Activated T-helper 17 cell treated with anti-CD3 and anti-CD28 coated beads, Interleukin-2, amount 50 U/mL, for 72 hours (primary cell): ENCODE measurements around the gene KIAA1671. TPM values are rescaled to one million over a fixed set of nuclear protein-coding genes. Genes with fewer than 3 reads are reported as not detected.

ENCODE experiments used
- ATAC-seq: fragments of 150-1000 bp; cut with Tn5 transposase; replicated peaks from 2 replicates; pipeline ENCODE4 v1.10.0; 2021; ENCODE audit warnings: mild to moderate bottlenecking, moderate library complexity
- H3K27ac Mint-ChIP-seq: one replicate; pipeline ENCODE4 v1.8.0; 2022; ENCODE audit warnings: mixed read lengths
- H3K27me3 Mint-ChIP-seq: one replicate; pipeline ENCODE4 v1.8.0; 2022; ENCODE audit warnings: mixed read lengths
- H3K36me3 Mint-ChIP-seq: one replicate; pipeline ENCODE4 v1.8.0; 2022; ENCODE audit warnings: low read depth, mild to moderate bottlenecking, mixed read lengths
- H3K4me1 Mint-ChIP-seq: one replicate; pipeline ENCODE4 v1.8.0; 2022; ENCODE audit warnings: mixed read lengths
- H3K4me3 Mint-ChIP-seq: one replicate; pipeline ENCODE4 v1.8.0; 2022; ENCODE audit warnings: mild to moderate bottlenecking, mixed read lengths
- H3K9me3 Mint-ChIP-seq: one replicate; pipeline ENCODE4 v1.8.0; 2022; ENCODE audit warnings: mixed read lengths
- total RNA-seq, 2 donors: library from RNA; stranded (reverse); gene quantifications; one replicate each; pipeline ENCODE4 v1.2.3, GENCODE V29; 2022

Gene KIAA1671
- total RNA-seq, 2 donors from 2014 or later: 5.9 to 6.0 TPM

DNA sequence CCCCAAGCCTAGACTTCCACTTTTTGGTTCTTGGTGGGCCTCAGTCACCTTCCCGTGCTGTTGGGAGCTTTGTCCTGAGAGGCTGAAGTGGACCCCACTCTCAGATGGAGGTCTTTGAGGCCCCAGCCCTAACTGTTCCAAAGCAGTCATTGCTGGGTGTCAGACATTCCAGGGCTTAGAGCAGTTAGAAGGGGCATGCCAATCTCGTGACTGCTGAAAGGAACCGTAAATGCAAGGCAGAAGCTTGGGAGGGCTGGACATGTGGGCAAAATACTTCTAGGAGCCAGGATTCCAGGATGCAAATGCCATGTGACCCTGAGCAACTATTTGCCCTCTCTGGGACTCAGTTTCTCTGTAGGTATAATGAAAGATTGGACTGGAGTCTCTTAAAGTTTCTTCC, 128.3 kb downstream of the KIAA1671 start:
- peaks cover 33% of the 10 kb centered on the region for H3K4me1 Mint-ChIP-seq
- H3K27me3 Mint-ChIP-seq: no peaks in the 10 kb centered on the region
- H3K4me3 Mint-ChIP-seq: no peak overlapping the region
- no peak overlapping the region for H3K27ac Mint-ChIP-seq
- no peak for ATAC-seq
- no peaks in the 10 kb centered on the region for H3K36me3 Mint-ChIP-seq
- H3K9me3 Mint-ChIP-seq: no peaks in the 10 kb centered on the region

DNA sequence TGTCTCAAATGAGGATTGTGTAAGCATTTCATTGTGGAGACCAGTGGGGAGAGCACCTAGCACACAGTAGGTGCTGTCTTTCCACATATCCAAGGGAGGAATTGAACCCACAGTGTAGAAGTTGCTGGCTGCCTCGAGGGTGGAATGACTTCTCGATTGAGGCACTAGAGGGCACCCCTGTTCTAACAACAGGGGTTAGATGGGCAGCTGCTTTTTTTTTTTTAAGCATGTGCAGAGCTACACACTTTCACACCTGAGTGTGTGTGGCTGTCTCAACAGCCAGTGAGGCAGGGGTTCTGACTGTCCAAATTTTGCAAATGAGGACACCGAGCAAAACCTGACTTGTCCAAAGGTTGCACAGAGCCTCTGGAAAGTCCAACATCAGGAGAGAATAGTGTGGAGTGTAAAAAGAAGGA, 128.9 kb downstream of the KIAA1671 start:
- peaks cover 32% of the 10 kb centered on the region for H3K4me1 Mint-ChIP-seq
- no peaks in the 10 kb centered on the region for H3K36me3 Mint-ChIP-seq
- no peaks in the 10 kb centered on the region for H3K27me3 Mint-ChIP-seq
- no peak for ATAC-seq
- peak overlapping the region; percentile 50 for H3K27ac Mint-ChIP-seq
- no peaks in the 10 kb centered on the region for H3K9me3 Mint-ChIP-seq
- H3K4me3 Mint-ChIP-seq: peak overlapping the region; percentile 33

DNA sequence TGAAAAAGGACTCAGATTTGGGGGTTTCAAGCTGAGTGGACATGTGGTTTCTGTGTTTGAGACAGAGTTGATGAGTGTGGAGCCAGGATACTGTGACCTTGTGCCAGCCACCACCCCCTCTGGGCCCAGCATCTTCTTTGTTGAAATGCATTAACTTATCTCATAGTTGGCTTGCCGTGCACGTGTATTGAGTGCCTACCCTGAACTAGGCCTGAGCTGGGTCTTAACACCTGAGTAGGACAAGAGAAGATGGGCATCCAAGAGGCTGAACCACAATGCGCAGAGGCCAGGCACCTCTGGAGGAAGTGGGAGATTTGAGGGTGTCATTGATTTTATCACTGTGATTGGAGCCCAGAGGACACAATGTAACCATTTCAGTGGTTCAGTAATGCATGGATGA, 129.6 kb downstream of the KIAA1671 start:
- Mint-ChIP-seq H3K4me3 (peak overlapping the region; percentile 33), H3K4me1 (peaks cover 27% of the 10 kb centered on the region)

DNA sequence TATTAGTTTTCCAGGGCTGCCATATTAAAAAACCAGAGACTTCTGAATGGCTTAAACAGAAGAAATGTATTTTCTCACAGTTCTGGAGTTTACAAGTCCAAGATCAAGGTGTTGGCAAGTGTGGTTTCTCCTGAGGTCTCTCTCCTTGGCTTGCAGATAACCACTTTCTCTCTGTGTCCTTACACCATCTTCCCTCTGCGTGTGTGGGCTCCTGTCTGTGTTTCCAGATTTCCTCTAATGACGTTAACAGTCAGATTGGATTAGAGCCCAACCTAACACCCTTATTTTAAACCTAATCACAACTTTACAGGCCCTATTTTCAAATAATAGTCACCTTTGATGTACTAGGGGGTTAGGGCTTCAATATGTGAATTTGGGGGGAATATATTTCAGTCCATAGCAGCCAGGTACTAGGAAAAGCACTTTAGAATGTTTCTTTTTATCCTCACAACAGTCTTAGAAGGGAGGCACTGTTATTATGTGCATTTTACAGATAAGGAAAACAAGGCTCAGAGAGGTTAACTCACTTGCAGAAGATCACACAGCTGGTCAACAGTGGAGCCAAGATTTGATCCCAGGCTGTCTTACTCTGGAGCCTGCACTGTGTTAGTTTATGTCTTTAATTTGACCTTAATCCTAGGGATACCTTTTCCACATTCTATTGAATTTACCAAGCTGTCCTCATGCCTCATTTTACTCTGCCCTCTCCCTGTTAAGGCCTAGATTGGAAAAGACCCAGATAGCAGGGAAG, 130.7 kb downstream of the KIAA1671 start:
- Mint-ChIP-seq H3K27ac (no peak overlapping the region), H3K36me3 (no peaks in the 10 kb centered on the region), H3K27me3 (no peaks in the 10 kb centered on the region), H3K9me3 (no peaks in the 10 kb centered on the region), H3K4me1 (peaks cover 27% of the 10 kb centered on the region), H3K4me3 (no peak overlapping the region)
- no peak for ATAC-seq

More for the DNA sequence above, 129.6 kb downstream of the KIAA1671 start:
- Mint-ChIP-seq H3K9me3 (no peaks in the 10 kb centered on the region), H3K27ac (peak overlapping the region; percentile 50), H3K36me3 (no peaks in the 10 kb centered on the region), H3K27me3 (no peaks in the 10 kb centered on the region)
- no peak for ATAC-seq

DNA sequence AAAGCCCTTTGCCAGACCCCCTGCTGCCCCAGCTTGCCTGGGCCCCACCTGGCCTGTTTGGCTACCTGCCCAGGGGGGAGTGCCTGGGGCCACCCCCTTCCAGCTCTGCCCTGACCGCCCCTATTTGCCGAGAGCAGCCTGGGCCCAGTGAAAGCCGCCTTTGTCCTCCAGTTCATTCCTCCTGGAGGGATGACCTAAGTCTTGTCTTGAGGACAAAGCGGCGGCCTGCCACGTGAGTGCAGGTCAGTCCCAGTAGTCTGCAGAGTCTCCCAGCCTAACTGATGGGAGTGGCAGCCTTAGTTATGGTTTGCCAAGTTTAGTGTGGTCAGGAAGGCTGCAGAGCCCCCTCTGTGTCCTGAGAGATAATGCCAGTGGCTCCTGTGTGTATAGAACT, 131.3 kb downstream of the KIAA1671 start:
- H3K27me3 Mint-ChIP-seq: no peaks in the 10 kb centered on the region
- H3K27ac Mint-ChIP-seq: no peak overlapping the region
- H3K9me3 Mint-ChIP-seq: no peaks in the 10 kb centered on the region
- no peak overlapping the region for H3K4me3 Mint-ChIP-seq
- H3K4me1 Mint-ChIP-seq: peaks cover 27% of the 10 kb centered on the region
- no peaks in the 10 kb centered on the region for H3K36me3 Mint-ChIP-seq
- ATAC-seq: no peak

DNA sequence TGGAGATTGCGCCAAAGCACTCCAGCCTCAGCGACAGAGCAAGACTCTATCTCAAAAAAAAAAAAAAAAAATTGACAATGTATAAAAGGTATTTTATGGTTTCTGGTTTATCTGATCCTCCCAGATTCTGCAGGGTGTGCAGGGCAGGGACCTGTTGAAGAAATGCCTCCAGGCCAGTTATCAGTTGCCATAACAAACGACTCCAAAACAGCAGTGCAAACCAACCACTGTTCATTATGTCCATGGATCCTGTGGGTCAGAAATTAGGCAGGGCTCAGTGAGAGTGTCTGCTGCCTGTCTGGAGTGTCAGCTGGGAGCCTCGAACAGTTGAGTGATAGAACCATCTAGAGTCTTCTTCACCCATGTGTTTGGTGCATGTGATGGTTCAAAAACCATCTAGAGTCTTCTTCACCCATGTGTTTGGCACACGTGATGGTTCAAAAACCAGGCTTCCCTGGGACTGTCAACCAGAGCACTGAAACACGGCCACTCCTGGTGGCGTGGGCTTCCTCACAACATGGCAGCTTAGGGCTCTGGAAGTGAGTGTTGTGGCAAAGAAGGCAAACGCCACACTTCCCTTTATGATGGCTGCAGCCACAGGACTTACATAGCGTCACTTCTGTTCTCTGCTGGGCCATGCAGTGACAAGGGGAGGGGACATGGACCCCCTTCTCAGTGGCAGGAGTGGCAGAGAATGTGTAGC, 132.0 kb downstream of the KIAA1671 start:
- ATAC-seq: no peak
- Mint-ChIP-seq H3K27ac (no peak overlapping the region), H3K9me3 (no peaks in the 10 kb centered on the region), H3K36me3 (no peaks in the 10 kb centered on the region), H3K4me3 (no peak overlapping the region), H3K27me3 (no peaks in the 10 kb centered on the region), H3K4me1 (peaks cover 22% of the 10 kb centered on the region)

DNA sequence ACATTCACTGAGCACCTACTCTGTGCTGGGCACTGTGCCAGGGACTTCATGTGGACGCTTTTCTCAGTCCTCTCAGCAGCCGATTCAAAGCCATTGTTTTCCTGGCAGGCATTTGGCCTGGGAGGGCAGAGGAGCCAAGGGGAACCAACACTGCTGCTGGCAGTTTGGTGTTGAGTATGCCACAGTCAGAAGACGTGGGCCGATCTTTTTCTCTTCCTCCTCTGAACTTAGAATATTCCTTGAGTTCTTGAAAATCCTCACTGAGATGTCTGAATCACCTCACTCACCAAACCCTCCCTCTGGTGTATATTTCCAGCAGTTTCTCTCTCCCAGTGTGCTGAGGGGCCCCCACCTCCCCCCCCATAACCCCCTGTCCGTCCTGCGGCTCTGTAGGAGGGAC, 132.6 kb downstream of the KIAA1671 start:
- Mint-ChIP-seq H3K27me3 (no peaks in the 10 kb centered on the region), H3K27ac (peak overlapping the region; percentile 29), H3K36me3 (no peaks in the 10 kb centered on the region), H3K9me3 (no peaks in the 10 kb centered on the region), H3K4me1 (peaks cover 19% of the 10 kb centered on the region), H3K4me3 (peak overlapping the region; percentile 49)
- no peak for ATAC-seq

DNA sequence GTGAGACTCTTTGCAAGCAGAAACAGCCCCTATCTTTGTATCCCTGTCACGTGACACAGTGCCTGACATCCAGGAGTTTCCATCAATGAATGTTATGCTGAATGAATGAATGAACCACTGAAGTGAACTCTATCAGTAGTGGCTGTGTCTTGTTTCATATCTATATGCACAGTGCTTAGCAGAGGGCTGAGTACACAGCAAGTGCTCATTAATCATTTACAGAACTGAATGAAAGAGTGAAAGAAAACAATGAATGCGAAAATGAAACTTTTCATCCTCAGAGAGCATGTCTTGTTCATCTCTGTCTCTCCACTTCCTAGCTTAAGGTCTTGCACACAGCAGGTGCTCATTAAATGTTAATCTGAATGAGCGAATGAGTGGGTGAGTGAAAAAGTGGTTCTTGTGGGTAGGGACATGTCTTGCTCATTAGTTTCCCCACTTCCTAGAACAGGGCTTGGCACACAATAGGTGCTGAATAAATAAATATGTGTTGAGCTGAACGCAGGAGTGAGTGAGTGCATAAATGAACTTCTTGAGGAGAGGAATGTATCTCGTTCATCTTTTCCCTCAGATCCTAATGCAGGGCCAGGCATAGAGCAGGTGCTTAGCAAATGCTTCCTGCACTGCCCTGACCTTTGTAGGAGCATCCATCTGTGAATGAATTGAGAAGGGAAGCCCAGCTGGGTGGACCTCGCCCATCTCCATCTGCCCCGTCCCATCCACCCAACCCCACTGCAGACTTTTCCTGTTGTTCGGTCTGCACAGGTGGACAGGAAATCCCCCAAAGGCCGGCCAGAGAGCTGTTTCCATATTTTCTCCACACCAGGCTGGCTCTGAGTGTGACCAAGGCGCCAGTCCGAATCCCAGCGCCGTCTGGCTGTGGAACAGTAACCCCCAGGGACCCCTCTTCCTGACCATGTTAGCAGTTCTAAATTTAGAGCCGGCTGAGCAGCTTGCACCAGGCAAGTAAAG, 133.7 kb downstream of the KIAA1671 start:
- H3K27ac Mint-ChIP-seq: peak overlapping the region; percentile 29
- H3K27me3 Mint-ChIP-seq: no peaks in the 10 kb centered on the region
- H3K9me3 Mint-ChIP-seq: no peaks in the 10 kb centered on the region
- peaks cover 25% of the 10 kb centered on the region for H3K4me1 Mint-ChIP-seq
- peak overlapping the region; percentile 49 for H3K4me3 Mint-ChIP-seq
- peak; percentile 94 for ATAC-seq
- H3K36me3 Mint-ChIP-seq: no peaks in the 10 kb centered on the region

DNA sequence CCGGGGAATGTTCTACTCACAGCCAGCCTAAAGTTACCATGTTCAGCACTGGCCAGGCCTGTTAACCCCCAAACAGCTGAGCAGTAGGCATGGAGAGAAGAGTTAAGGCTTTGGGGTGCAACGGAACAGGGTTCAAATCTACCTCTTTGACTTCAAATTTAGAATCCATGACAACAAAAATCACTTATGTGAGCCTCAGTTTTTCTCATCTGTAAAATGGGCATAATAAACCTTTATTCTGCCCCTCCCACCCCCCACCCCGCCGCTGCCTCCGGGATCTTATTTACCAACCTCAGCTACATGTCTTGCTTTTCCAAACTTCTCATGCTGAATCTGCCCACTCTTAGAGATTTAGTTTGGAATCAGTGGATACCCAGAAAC, 134.4 kb downstream of the KIAA1671 start:
- H3K36me3 Mint-ChIP-seq: no peaks in the 10 kb centered on the region
- no peak for ATAC-seq
- H3K27me3 Mint-ChIP-seq: no peaks in the 10 kb centered on the region
- H3K4me1 Mint-ChIP-seq: peaks cover 20% of the 10 kb centered on the region
- H3K9me3 Mint-ChIP-seq: no peaks in the 10 kb centered on the region
- H3K4me3 Mint-ChIP-seq: peak overlapping the region; percentile 49
- no peak overlapping the region for H3K27ac Mint-ChIP-seq

DNA sequence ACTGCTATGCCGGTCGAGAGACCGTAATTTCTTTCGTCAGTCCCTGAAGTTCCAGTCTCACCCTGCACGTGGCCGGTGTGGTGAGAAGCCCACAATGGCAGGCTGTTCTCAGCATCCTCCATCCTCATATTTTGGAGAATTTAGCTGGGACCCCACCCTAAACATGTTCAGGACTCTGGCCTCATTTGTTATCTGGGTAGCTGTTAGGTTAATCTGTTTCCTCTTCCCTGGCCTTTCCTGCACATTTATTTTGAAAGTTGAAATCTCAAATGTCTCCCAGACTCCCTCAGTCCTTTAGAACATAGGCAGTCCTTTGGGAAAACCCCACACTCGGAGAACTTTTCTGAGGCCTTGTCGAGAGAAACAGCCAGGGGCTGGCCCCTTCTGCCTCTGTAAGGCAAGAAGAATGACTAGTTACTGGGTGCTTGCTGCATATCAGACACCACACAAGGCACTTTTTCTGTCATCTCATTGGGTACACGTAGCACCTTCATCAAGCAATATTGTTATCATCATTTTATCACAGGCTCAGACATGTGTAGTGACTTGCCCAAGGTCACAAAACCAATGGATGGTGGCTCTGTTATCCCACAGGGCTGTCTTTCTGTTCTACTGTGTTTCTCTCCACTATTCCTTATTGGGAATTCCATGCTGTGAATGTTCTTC, 137.8 kb downstream of the KIAA1671 start:
- H3K27ac Mint-ChIP-seq: no peak overlapping the region
- H3K4me3 Mint-ChIP-seq: no peak overlapping the region
- peaks cover 19% of the 10 kb centered on the region for H3K4me1 Mint-ChIP-seq
- no peaks in the 10 kb centered on the region for H3K36me3 Mint-ChIP-seq
- no peaks in the 10 kb centered on the region for H3K9me3 Mint-ChIP-seq
- peak; percentile 18 for ATAC-seq
- H3K27me3 Mint-ChIP-seq: no peaks in the 10 kb centered on the region

DNA sequence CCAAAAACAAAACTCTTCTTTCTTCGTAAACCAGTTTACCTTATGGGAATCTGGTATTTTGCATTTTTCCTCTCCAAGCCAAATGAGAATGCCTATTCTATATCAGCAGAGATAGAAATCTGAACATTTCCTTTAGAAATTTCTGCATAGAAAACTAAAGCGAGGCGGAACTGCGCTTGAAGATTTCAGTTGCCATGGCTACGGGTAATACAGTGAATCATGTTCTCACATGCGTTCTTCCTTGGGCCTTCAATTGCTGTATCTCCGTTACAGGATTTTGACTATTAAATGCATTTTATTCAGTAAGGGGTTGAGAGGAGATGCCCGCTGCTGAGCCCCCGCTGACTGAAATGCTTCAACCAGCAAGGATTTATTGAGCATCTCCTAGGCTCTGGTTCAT, 138.9 kb downstream of the KIAA1671 start:
- Mint-ChIP-seq H3K4me1 (peaks cover 8% of the 10 kb centered on the region), H3K9me3 (no peaks in the 10 kb centered on the region), H3K4me3 (no peak overlapping the region), H3K27me3 (no peaks in the 10 kb centered on the region), H3K36me3 (no peaks in the 10 kb centered on the region), H3K27ac (no peak overlapping the region)
- ATAC-seq: no peak

DNA sequence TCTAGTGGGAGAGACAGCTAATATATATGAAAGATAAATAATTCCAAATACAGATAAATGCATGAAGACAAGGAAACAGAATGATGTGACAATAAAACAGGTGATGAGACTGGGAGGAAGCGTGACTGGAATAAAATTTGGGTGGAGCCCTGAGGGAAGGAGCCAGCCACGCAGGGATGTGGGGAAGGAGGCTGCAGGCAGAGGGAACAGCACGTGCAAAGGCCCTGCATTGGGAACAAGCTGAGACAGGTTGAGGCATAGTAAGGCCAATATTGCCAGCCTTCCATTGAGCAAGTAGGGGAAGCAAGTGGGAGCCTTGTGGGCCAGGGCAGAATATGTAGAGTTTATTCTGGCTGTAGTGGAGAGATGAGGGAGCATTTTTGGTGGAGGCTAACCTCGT, 139.6 kb downstream of the KIAA1671 start:
- Mint-ChIP-seq H3K27ac (no peak overlapping the region), H3K36me3 (no peaks in the 10 kb centered on the region)

DNA sequence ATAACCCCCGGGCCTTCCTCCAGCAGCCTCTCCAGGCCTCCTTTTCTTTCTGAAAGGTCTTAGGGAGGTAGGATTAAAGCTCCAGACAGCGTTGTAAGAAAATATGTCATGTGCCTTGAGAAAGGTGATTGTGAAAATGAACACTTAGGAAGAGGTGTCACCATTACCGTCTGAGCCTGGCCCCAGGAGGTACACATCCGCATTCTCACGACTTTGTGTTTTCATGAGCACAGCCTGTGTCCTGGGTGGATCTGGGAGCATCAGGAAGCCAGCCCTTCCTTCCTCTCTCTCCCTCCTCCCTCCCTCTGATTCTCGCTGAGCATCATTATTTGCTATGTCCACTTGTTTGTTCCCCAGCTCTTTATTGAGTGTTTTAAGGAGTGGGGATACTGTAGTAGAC, 142.1 kb downstream of the KIAA1671 start:
- H3K4me1 Mint-ChIP-seq: peaks cover 8% of the 10 kb centered on the region
- no peaks in the 10 kb centered on the region for H3K9me3 Mint-ChIP-seq
- no peaks in the 10 kb centered on the region for H3K27me3 Mint-ChIP-seq
- no peaks in the 10 kb centered on the region for H3K36me3 Mint-ChIP-seq
- H3K4me3 Mint-ChIP-seq: no peak overlapping the region
- H3K27ac Mint-ChIP-seq: no peak overlapping the region
- ATAC-seq: no peak

More for the DNA sequence above, 139.6 kb downstream of the KIAA1671 start:
- no peak overlapping the region for H3K4me3 Mint-ChIP-seq
- no peaks in the 10 kb centered on the region for H3K9me3 Mint-ChIP-seq
- ATAC-seq: no peak
- no peaks in the 10 kb centered on the region for H3K27me3 Mint-ChIP-seq
- H3K4me1 Mint-ChIP-seq: peaks cover 8% of the 10 kb centered on the region

DNA sequence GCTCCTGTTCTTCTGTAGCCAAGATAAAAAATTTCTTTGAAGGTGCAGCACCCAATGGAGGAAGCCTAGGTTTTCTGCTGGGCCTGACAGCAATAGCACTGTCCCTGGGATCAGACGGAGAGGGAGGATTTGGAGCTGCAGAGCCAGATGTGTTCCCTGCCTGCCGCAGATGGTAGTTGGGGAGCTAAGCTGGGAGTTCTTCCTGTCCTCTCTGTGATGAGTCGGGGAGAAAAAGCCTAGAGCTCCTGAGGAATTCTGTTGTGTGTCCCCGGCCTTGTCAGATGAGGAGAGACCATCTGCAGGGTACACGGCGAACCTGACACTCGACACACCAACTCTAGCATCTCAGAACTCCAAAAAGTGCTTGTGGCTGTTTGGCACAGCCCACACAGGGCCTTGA, 143.4 kb downstream of the KIAA1671 start:
- H3K36me3 Mint-ChIP-seq: no peaks in the 10 kb centered on the region
- H3K27ac Mint-ChIP-seq: no peak overlapping the region
- no peaks in the 10 kb centered on the region for H3K9me3 Mint-ChIP-seq
- H3K27me3 Mint-ChIP-seq: no peaks in the 10 kb centered on the region
- no peak for ATAC-seq
- no peaks in the 10 kb centered on the region for H3K4me1 Mint-ChIP-seq
- no peak overlapping the region for H3K4me3 Mint-ChIP-seq
